Measurements from ENCODE around the gene LIFR.

GRCh38 chr5:38569180-38569579 is 12.7 kb upstream of the LIFR start:
- TF ChIP-seq, protein P1, sequence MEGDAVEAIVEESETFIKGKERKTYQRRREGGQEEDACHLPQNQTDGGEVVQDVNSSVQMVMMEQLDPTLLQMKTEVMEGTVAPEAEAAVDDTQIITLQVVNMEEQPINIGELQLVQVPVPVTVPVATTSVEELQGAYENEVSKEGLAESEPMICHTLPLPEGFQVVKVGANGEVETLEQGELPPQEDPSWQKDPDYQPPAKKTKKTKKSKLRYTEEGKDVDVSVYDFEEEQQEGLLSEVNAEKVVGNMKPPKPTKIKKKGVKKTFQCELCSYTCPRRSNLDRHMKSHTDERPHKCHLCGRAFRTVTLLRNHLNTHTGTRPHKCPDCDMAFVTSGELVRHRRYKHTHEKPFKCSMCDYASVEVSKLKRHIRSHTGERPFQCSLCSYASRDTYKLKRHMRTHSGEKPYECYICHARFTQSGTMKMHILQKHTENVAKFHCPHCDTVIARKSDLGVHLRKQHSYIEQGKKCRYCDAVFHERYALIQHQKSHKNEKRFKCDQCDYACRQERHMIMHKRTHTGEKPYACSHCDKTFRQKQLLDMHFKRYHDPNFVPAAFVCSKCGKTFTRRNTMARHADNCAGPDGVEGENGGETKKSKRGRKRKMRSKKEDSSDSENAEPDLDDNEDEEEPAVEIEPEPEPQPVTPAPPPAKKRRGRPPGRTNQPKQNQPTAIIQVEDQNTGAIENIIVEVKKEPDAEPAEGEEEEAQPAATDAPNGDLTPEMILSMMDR (IDR thresholded peaks at IDR 0.05; ENCODE audit: insufficient read depth, low read depth, low read length), result no peak
- no peak for TF ChIP-seq EZH2 (IDR thresholded peaks at IDR 0.05; ENCODE audit: insufficient read depth, low read length)
